Cardiac muscle cell (in vitro differentiated cells and primary cell): ENCODE measurements around the gene HYCC2. TPM values are rescaled to one million over a fixed set of nuclear protein-coding genes. Genes with fewer than 3 reads are reported as not detected.
"Not testable (repeated sequence)": the region's sequence is repeated elsewhere in the genome, so short reads cannot be mapped to it uniquely, and the experiment has no call there.

Experiments
- DNase-seq, 2 donors: peaks; one replicate each; pipeline versions ENCODE4 v3.0.0 to v3.0.0-alpha.2; 2010 to 2017; ENCODE audit warnings: low read depth in 1 of 2, low spot score in 1 of 2
- H3K27ac ChIP-seq: fragments of 200-600 bp; sonication (generic); 2 replicates; pipeline ENCODE4 v1.5.1; 2016
- H3K27me3 ChIP-seq: fragments of 200-600 bp; sonication (generic); 2 replicates; pipeline ENCODE4 v1.6.0; 2016; ENCODE audit warnings: control low read depth
- H3K36me3 ChIP-seq: fragments of 200-600 bp; sonication (generic); 2 replicates; pipeline ENCODE4 v1.5.1; 2016; ENCODE audit warnings: control low read depth
- H3K4me1 ChIP-seq: fragments of 200-600 bp; sonication (generic); 2 replicates; pipeline ENCODE4 v1.8.1; 2017; ENCODE audit warnings: low read depth, mild to moderate bottlenecking, mixed run types
- H3K4me3 ChIP-seq: fragments of 200-600 bp; sonication (generic); 2 replicates; pipeline ENCODE4 v1.5.1; 2016; ENCODE audit warnings: mild to moderate bottlenecking
- H3K9me3 ChIP-seq: fragments of 200-600 bp; sonication (generic); 2 replicates; pipeline ENCODE4 v1.5.1; 2017; ENCODE audit warnings: low read depth, mild to moderate bottlenecking, control low read depth
- polyA plus RNA-seq: library from polyadenylated mRNA; unstranded; fragments of >200 nt; fragmentation: Nextera tagmentation; extraction: Ambion mirVana; gene quantifications from 2 replicates; pipeline ENCODE4 v1.2.1, GENCODE V29; 2016
- total RNA-seq: library from RNA; depleted of rRNA; stranded (reverse); fragments of >200 nt; gene quantifications from 2 replicates; pipeline ENCODE4 v1.2.3, GENCODE V29; 2016
- TF ChIP-seq, protein P1 (sequence below): IDR thresholded peaks from 2 replicates; pipeline ENCODE4 v1.5.1; 2012; ENCODE audit warnings: low read depth, mild to moderate bottlenecking, low read length

HYCC2 gene
- total and polyA plus RNA-seq, 2 experiments from 2014 or later = 6.1 to 7.0 TPM

GRCh38 chr2:201038855-201039254 lies 32.6 kb downstream of the HYCC2 start:
- TF ChIP-seq, protein P1, sequence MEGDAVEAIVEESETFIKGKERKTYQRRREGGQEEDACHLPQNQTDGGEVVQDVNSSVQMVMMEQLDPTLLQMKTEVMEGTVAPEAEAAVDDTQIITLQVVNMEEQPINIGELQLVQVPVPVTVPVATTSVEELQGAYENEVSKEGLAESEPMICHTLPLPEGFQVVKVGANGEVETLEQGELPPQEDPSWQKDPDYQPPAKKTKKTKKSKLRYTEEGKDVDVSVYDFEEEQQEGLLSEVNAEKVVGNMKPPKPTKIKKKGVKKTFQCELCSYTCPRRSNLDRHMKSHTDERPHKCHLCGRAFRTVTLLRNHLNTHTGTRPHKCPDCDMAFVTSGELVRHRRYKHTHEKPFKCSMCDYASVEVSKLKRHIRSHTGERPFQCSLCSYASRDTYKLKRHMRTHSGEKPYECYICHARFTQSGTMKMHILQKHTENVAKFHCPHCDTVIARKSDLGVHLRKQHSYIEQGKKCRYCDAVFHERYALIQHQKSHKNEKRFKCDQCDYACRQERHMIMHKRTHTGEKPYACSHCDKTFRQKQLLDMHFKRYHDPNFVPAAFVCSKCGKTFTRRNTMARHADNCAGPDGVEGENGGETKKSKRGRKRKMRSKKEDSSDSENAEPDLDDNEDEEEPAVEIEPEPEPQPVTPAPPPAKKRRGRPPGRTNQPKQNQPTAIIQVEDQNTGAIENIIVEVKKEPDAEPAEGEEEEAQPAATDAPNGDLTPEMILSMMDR = no peak
- Histone ChIP-seq H3K4me1 (no peaks in the 10 kb centered on the region), H3K27me3 (no peaks in the 10 kb centered on the region), H3K36me3 (no peaks in the 10 kb centered on the region), H3K27ac (no peak overlapping the region), H3K4me3 (no peak overlapping the region), H3K9me3 (no peaks in the 10 kb centered on the region)
- DNase-seq = no peak

GRCh38 chr2:201038361-201038760 lies 33.1 kb downstream of the HYCC2 start:
- not testable (repeated sequence) for H3K9me3 ChIP-seq, H3K27ac ChIP-seq, H3K27me3 ChIP-seq, H3K4me3 ChIP-seq, H3K4me1 ChIP-seq, H3K36me3 ChIP-seq, DNase-seq

DNA sequence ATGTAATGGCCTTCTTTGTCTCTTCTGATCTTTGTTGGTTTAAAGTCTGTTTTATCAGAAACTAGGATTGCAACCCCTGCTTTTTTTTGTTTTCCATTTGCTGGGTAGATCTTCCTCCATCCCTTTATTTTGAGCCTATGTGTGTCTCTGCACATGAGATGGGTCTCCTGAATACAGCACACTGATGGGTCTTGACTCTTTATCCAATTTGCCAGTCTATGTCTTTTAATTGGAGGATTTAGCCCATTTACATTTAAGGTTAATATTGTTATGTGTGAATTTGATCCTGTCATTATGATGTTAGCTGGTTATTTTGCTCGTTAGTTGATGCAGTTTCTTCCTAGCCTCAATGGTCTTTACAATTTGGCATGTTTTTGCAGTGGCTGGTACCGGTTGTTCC lies 37.1 kb downstream of the HYCC2 start:
- not testable (repeated sequence) for H3K36me3 ChIP-seq, DNase-seq, H3K27me3 ChIP-seq, H3K9me3 ChIP-seq, H3K4me1 ChIP-seq, H3K27ac ChIP-seq, H3K4me3 ChIP-seq

DNA sequence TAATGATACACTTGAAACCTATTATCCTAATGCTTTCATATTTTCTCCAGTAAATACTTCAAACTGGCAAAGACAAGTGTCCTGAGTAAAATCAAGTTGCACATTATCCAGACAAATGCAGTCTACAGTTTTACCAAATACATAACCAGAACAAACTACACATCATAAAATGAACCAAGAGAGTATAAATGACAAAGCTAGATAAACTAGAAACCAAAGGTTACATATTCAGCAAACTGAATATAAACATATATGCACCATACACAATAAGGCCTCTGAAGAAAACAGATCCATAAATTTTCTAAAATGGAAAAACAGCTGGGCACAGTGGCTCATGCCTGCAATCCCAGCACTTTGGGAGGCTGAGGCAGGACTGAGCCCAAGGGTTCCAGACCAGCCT lies 47.0 kb downstream of the HYCC2 start:
- no peak overlapping the region for H3K27ac ChIP-seq
- no peaks in the 10 kb centered on the region for H3K27me3 ChIP-seq
- H3K9me3 ChIP-seq = no peaks in the 10 kb centered on the region
- TF ChIP-seq, protein P1 = no peak
- H3K4me3 ChIP-seq = no peak overlapping the region
- no peak for DNase-seq
- H3K36me3 ChIP-seq = peaks cover 8% of the 10 kb centered on the region
- H3K4me1 ChIP-seq = no peaks in the 10 kb centered on the region

DNA sequence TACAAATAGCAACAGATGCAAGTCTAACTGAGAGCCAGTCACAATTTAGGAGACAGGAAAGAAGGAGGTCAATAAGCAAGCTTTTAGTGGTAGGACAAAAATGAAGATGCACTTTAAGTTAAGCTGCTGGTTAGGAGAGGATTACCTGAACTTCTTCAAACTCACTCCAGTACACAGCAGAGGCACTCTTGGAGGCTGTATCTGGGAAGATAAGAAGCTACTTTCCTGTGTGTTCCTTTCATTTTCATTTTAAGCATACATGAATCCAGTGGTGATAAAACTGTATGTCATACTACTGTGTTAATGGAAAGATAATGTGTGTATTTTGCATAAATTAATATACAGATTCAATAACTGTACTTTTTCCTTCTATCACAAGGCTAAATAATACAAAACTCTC lies 49.6 kb downstream of the HYCC2 start:
- H3K36me3 ChIP-seq = peaks cover 8% of the 10 kb centered on the region
- H3K9me3 ChIP-seq = no peaks in the 10 kb centered on the region
- H3K4me1 ChIP-seq = no peaks in the 10 kb centered on the region
- no peak overlapping the region for H3K27ac ChIP-seq
- peak in 1 of 2 donors; percentile 10 for DNase-seq
- TF ChIP-seq, protein P1 = no peak
- H3K4me3 ChIP-seq = no peak overlapping the region
- no peaks in the 10 kb centered on the region for H3K27me3 ChIP-seq

Other genes with a start within 250 kb of the HYCC2 start
- 76.3 and 108 TPM in 2 replicates for gene CLK1, start 207.0 kb downstream of the HYCC2 start, total RNA-seq
- gene CLK1, start 207.0 kb downstream of the HYCC2 start, polyA plus RNA-seq = 65.2 and 87.1 TPM in 2 replicates
- gene PPIL3, start 182.6 kb downstream of the HYCC2 start, total RNA-seq = 64.8 and 82.6 TPM in 2 replicates
- 68.8 and 77.5 TPM in 2 replicates for gene PPIL3, start 182.6 kb downstream of the HYCC2 start, polyA plus RNA-seq
- gene NIF3L1, start 182.3 kb downstream of the HYCC2 start, total RNA-seq = 26.9 and 29.2 TPM in 2 replicates
- 37.6 and 43.0 TPM in 2 replicates for gene NIF3L1, start 182.3 kb downstream of the HYCC2 start, polyA plus RNA-seq
- gene ORC2, start 108.0 kb downstream of the HYCC2 start, total RNA-seq = 8.5 and 14.9 TPM in 2 replicates
- 7.9 and 8.8 TPM in 2 replicates for gene ORC2, start 108.0 kb downstream of the HYCC2 start, polyA plus RNA-seq
- gene NDUFB3, start 330 bp upstream of the HYCC2 start, total RNA-seq = 111 and 157 TPM in 2 replicates
- gene NDUFB3, start 330 bp upstream of the HYCC2 start, polyA plus RNA-seq = 333 and 441 TPM in 2 replicates
- 5.0 and 13.5 TPM in 2 replicates for gene CFLAR, start 44.5 kb upstream of the HYCC2 start, total RNA-seq
- gene CFLAR, start 44.5 kb upstream of the HYCC2 start, polyA plus RNA-seq = 5.1 and 14.2 TPM in 2 replicates
- gene CASP10, start 111.5 kb upstream of the HYCC2 start, total RNA-seq = 0.86 and 1.0 TPM in 2 replicates
- gene CASP10, start 111.5 kb upstream of the HYCC2 start, polyA plus RNA-seq = 0.45 TPM in 1 of 2 replicates, not detected in the other
- gene CASP8, start 188.9 kb upstream of the HYCC2 start, total RNA-seq = 0.18 and 0.81 TPM in 2 replicates
- gene CASP8, start 188.9 kb upstream of the HYCC2 start, polyA plus RNA-seq = 0.13 and 0.97 TPM in 2 replicates